ENCODE data around the gene NR2C1.

GRCh38 chr12:95074766-95075165, 1.3 kb upstream of the NR2C1 start:
- TF ChIP-seq CTCF (IDR thresholded peaks at IDR 0.05) (no peak), POLR2A (IDR thresholded peaks at IDR 0.05) (no peak)

Data from body of pancreas (tissue), 4 donors.